ENCODE results near the gene MOK.
"Not testable (repeated sequence)": the region's sequence is repeated elsewhere in the genome, so short reads cannot be mapped to it uniquely, and the experiment has no call there.

Gene MOK

GRCh38 chr14:102255401-102256190 lies 49.4 kb downstream of the MOK start:
- no peak overlapping the region for H3K4me3 ChIP-seq (ENCODE audit: low read length)
- no peak for TF ChIP-seq ZNF274 (IDR thresholded peaks at IDR 0.05; ENCODE audit: low read depth, low read length)

- no peak overlapping the region for H3K4me3 ChIP-seq (ENCODE audit: low read length)
- no peak for TF ChIP-seq ZNF274 (IDR thresholded peaks at IDR 0.05; ENCODE audit: low read depth, low read length)
Measured at GRCh38 chr14:102252834-102253801, 51.8 kb downstream of the MOK start.

- no peak overlapping the region for H3K4me3 ChIP-seq (ENCODE audit: low read length)
- no peak for TF ChIP-seq ZNF274 (IDR thresholded peaks at IDR 0.05; ENCODE audit: low read depth, low read length)
Measured at GRCh38 chr14:102251161-102251560, 53.8 kb downstream of the MOK start.

GRCh38 chr14:102250636-102251035 lies 54.3 kb downstream of the MOK start:
- no peak overlapping the region for H3K4me3 ChIP-seq (ENCODE audit: low read length)
- no peak for TF ChIP-seq ZNF274 (IDR thresholded peaks at IDR 0.05; ENCODE audit: low read depth, low read length)

- no peak for TF ChIP-seq ZNF274 (IDR thresholded peaks at IDR 0.05; ENCODE audit: low read depth, low read length)
- no peak overlapping the region for H3K4me3 ChIP-seq (ENCODE audit: low read length)
Measured at GRCh38 chr14:102249981-102250380, 55.0 kb downstream of the MOK start.

- TF ChIP-seq ZNF274 (IDR thresholded peaks at IDR 0.05; ENCODE audit: low read depth, low read length): no peak
Measured at GRCh38 chr14:102249041-102249440, 55.9 kb downstream of the MOK start.

GRCh38 chr14:102248121-102248520 lies 56.8 kb downstream of the MOK start:
- no peak for TF ChIP-seq ZNF274 (IDR thresholded peaks at IDR 0.05; ENCODE audit: low read depth, low read length)
- H3K4me3 ChIP-seq (ENCODE audit: low read length): no peak overlapping the region

More at GRCh38 chr14:102249041-102249440, 55.9 kb downstream of the MOK start:
- no peak overlapping the region for H3K4me3 ChIP-seq (ENCODE audit: low read length)

GRCh38 chr14:102246071-102246470 lies 58.9 kb downstream of the MOK start:
- no peak for TF ChIP-seq ZNF274 (IDR thresholded peaks at IDR 0.05; ENCODE audit: low read depth, low read length)
- H3K4me3 ChIP-seq (ENCODE audit: low read length): no peak overlapping the region

GRCh38 chr14:102243795-102244194 lies 61.2 kb downstream of the MOK start:
- H3K4me3 ChIP-seq (ENCODE audit: low read length): not testable (repeated sequence)

- TF ChIP-seq ZNF274 (IDR thresholded peaks at IDR 0.05; ENCODE audit: low read depth, low read length): no peak
- H3K4me3 ChIP-seq (ENCODE audit: low read length): no peak overlapping the region
Measured at GRCh38 chr14:102241147-102241546, 63.8 kb downstream of the MOK start.

GRCh38 chr14:102240481-102240880 lies 64.5 kb downstream of the MOK start:
- H3K4me3 ChIP-seq (ENCODE audit: low read length): not testable (repeated sequence)

- H3K4me3 ChIP-seq (ENCODE audit: low read length): no peak overlapping the region
- no peak for TF ChIP-seq ZNF274 (IDR thresholded peaks at IDR 0.05; ENCODE audit: low read depth, low read length)
Measured at GRCh38 chr14:102239231-102239630, 65.7 kb downstream of the MOK start.

GRCh38 chr14:102238766-102239165 lies 66.2 kb downstream of the MOK start:
- TF ChIP-seq ZNF274 (IDR thresholded peaks at IDR 0.05; ENCODE audit: low read depth, low read length): no peak
- no peak overlapping the region for H3K4me3 ChIP-seq (ENCODE audit: low read length)

- no peak overlapping the region for H3K4me3 ChIP-seq (ENCODE audit: low read length)
- TF ChIP-seq ZNF274 (IDR thresholded peaks at IDR 0.05; ENCODE audit: low read depth, low read length): no peak
Measured at GRCh38 chr14:102238131-102238530, 66.8 kb downstream of the MOK start.

- no peak overlapping the region for H3K4me3 ChIP-seq (ENCODE audit: low read length)
- no peak for TF ChIP-seq ZNF274 (IDR thresholded peaks at IDR 0.05; ENCODE audit: low read depth, low read length)
Measured at GRCh38 chr14:102236026-102236425, 68.9 kb downstream of the MOK start.

All from GM08714 (cell line).